MM.1S (cell line): Measurements from ENCODE around the gene PPIF.

Experiments
- CTCF ChIP-seq: fragments of 300-600 bp; sonication (generic); IDR thresholded peaks from 2 replicates; pipeline ENCODE4 v1.5.1; 2016; ENCODE audit warnings: antibody characterized with exemption, low read length, mixed read lengths
- EZH2 ChIP-seq: fragments of 300-600 bp; sonication (generic); optimal IDR thresholded peaks from 2 replicates; pipeline ENCODE3; 2017; ENCODE audit warnings: low read depth, mild to moderate bottlenecking, antibody characterized with exemption, low read length, mixed read lengths
- EZH2phosphoT487 ChIP-seq: fragments of 300-600 bp; sonication (generic); IDR thresholded peaks from 2 replicates; pipeline ENCODE4 v1.6.1; 2018; ENCODE audit warnings: antibody characterized with exemption, low read length

- TF ChIP-seq CTCF (peak; percentile 89), EZH2 (no peak), EZH2phosphoT487 (no peak)
Measured at GRCh38 chr10:79347226-79347893, at the start of gene PPIF.
